ENCODE data around the gene KCNK3. TPM values are rescaled to one million over a fixed set of nuclear protein-coding genes. Genes with fewer than 3 reads are reported as not detected.

KCNK3 gene
- total and polyA plus RNA-seq, 10 donors = 0.61 to 6.0 (median 2.0) TPM

DNA sequence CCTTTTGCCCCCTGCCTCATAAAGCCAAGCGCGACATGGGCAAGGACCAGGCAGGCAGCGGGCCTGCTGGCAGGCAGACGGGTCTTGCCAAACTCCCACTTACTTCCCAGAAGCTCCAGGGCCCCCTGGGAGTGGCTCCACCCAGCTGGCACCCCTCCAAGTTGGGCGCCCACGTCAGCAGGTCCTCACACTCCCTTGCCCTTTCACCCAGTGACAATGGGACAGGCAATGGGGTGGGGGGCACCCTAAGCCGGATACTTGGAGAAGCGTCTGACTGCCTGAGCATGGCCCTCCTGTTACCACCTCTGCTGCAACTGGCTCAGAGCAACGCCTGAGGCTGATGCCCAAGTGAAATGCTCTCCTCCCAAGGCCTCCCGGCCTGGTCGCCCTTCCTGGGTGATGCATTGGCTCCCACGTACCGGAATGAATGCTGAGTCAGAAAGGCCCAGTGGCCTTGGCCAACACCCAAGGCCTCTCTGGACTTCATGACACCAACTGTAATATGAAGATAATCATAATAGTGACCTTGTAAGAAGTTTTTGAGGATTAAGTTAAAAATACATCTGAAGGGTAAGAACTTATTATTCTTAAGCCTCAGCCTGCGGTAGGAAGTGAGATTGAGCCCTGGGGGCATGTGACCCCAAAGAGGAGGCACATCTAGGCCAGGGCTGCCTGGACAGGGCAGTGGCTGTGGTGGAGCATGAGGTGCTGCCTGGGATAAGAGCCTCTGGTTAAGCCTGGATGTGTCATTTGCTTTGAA lies 31.6 kb downstream of the KCNK3 start:
- 53 to 65% (median 60%) methylated on average over 5 to 14 of the region's 14 CpGs for WGBS, 5 donors
- DNase-seq = no peak

DNA sequence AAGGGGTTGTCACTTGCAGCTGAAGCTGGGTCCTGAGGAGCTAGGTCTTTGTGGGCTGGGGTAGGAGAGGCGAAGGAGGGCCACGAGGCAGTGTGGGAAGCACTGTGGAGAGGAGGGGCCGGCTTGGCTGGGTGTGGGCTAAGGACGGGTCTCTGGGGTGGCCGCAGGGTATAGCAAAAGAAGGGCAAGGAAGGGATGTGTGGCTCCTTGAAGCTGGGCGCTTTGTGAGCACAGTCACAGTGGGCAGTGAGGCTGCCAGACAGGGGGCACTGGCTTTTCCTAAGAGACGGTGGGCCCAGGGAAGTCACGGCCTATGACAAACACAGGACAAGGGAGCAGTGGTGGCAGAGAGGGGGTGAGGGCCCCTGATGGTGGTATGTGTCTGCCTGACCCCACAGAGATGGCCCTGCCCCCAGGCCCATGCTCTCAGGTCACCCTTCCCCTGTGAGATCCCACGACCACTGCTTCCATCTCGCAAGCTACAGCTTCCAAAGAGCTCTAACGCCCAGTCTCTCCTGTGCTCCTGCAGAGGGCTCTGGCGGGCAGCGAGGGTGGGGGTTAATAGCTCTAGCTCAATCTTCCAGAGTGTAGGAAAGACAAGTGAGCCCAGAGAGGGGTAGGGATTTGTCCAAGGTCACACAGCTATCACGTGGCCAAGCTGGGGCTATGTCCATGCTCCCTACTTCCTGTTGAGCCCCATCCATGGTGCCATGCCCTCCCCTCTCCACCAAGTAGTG lies 32.4 kb downstream of the KCNK3 start:
- no peak for DNase-seq
- Histone ChIP-seq H3K27ac (peak overlapping the region in 7 of 8 donors; percentile 49 to 83 (median 73)), H3K27me3 (replicated peaks in 1 of 7) (peaks cover 0 to 19% (median 4%) of the 10 kb centered on the region in 7 donors), H3K9me3 (no peaks in the 10 kb centered on the region), H3K4me1 (peaks cover 0 to 61% (median 32%) of the 10 kb centered on the region in 6 donors), H3K4me3 (no peak overlapping the region), H3K36me3 (no peaks in the 10 kb centered on the region)
- intact Hi-C loops (cut with DNase I; ENCODE audit: low total_unique reads) = no loop called here
- 65 to 81% (median 75%) methylated on average over 14 of the region's 14 CpGs for WGBS, 5 donors
- TF ChIP-seq, protein P1, sequence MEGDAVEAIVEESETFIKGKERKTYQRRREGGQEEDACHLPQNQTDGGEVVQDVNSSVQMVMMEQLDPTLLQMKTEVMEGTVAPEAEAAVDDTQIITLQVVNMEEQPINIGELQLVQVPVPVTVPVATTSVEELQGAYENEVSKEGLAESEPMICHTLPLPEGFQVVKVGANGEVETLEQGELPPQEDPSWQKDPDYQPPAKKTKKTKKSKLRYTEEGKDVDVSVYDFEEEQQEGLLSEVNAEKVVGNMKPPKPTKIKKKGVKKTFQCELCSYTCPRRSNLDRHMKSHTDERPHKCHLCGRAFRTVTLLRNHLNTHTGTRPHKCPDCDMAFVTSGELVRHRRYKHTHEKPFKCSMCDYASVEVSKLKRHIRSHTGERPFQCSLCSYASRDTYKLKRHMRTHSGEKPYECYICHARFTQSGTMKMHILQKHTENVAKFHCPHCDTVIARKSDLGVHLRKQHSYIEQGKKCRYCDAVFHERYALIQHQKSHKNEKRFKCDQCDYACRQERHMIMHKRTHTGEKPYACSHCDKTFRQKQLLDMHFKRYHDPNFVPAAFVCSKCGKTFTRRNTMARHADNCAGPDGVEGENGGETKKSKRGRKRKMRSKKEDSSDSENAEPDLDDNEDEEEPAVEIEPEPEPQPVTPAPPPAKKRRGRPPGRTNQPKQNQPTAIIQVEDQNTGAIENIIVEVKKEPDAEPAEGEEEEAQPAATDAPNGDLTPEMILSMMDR (IDR thresholded peaks at IDR 0.05 in 8 of 11, conservative IDR thresholded peaks at IDR 0.05 in 3 of 11) = no peak

More for the DNA sequence above, 31.6 kb downstream of the KCNK3 start:
- intact Hi-C loops (cut with DNase I; ENCODE audit: low total_unique reads) = no loop called here
- H3K36me3 ChIP-seq = no peaks in the 10 kb centered on the region
- TF ChIP-seq, protein P1 (IDR thresholded peaks at IDR 0.05 in 8 of 11, conservative IDR thresholded peaks at IDR 0.05 in 3 of 11) = no peak
- TF ChIP-seq POLR2AphosphoS5 (IDR thresholded peaks at IDR 0.05) (peak; percentile 74 to 81 (median 76)), POLR2A (IDR thresholded peaks at IDR 0.05) (no peak)
- no peaks in the 10 kb centered on the region for H3K9me3 ChIP-seq
- H3K4me3 ChIP-seq = no peak overlapping the region
- peaks cover 0 to 19% (median 4%) of the 10 kb centered on the region in 7 donors for H3K27me3 ChIP-seq (replicated peaks in 1 of 7)
- peak overlapping the region in 7 of 8 donors; percentile 49 to 83 (median 73) for H3K27ac ChIP-seq
- H3K4me1 ChIP-seq = peaks cover 0 to 67% (median 35%) of the 10 kb centered on the region in 6 donors

DNA sequence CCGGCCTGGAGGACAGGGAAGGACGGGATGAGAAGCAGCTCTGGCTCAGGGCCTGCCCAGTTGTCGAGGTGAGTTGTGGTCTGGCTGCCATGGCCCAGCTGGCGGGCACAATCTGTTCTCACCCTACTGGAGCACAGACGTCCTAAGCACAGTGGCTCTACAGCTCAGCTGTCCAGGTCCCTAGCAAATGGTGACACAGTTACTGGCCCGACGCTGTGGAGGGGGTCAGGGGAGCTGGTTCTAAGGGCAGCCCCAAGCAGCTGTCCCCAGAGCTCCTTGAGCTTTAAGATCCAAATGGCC lies 32.9 kb downstream of the KCNK3 start:
- DNase-seq = no peak
- TF ChIP-seq, protein P1 (IDR thresholded peaks at IDR 0.05 in 8 of 11, conservative IDR thresholded peaks at IDR 0.05 in 3 of 11) = no peak
- TF ChIP-seq POLR2A (IDR thresholded peaks at IDR 0.05) (no peak), POLR2AphosphoS5 (IDR thresholded peaks at IDR 0.05) (no peak)
- WGBS, 5 donors = 61 to 82% (median 72%) methylated on average over 5 to 7 of the region's 7 CpGs
- Histone ChIP-seq H3K4me3 (no peak overlapping the region), H3K27ac (peak overlapping the region in 6 of 8 donors; percentile 55 to 83 (median 77)), H3K9me3 (no peaks in the 10 kb centered on the region), H3K4me1 (peaks cover 0 to 55% (median 29%) of the 10 kb centered on the region in 6 donors), H3K36me3 (no peaks in the 10 kb centered on the region), H3K27me3 (replicated peaks in 1 of 7) (peaks cover 0 to 19% (median 4%) of the 10 kb centered on the region in 7 donors)
- intact Hi-C loops (cut with DNase I; ENCODE audit: low total_unique reads) = no loop called here

DNA sequence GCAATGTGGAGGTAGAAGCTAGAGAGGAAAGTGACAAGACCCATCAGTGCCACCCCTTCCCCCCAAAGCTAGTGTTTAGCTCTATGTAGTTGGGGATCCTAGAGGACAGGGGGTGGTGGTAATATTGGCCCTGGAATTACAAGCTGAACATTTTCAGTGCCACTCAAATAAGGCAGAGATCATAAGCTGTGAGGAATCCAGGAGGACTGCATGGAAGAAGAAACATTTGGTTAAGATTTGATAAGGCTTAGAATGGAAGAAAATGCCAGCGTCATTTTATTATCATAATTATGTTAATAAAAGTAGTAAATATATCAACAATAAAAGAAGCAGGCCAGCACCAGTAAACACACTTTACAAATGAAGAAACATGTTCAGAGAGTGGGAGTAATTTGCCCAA lies 33.7 kb downstream of the KCNK3 start:
- no peak for DNase-seq
- Histone ChIP-seq H3K36me3 (no peaks in the 10 kb centered on the region), H3K9me3 (no peaks in the 10 kb centered on the region), H3K27ac (no peak overlapping the region), H3K27me3 (replicated peaks in 1 of 7) (peaks cover 0 to 19% (median 4%) of the 10 kb centered on the region in 7 donors), H3K4me1 (peaks cover 0 to 48% (median 25%) of the 10 kb centered on the region in 6 donors), H3K4me3 (no peak overlapping the region)
- TF ChIP-seq POLR2AphosphoS5 (IDR thresholded peaks at IDR 0.05) (no peak), POLR2A (IDR thresholded peaks at IDR 0.05) (no peak)
- TF ChIP-seq, protein P1 (IDR thresholded peaks at IDR 0.05 in 8 of 11, conservative IDR thresholded peaks at IDR 0.05 in 3 of 11) = no peak
- 41 to 84% (median 51%) methylated on average over 1 of the region's 1 CpG for WGBS, 5 donors
- intact Hi-C loops (cut with DNase I; ENCODE audit: low total_unique reads) = no loop called here

Measured in spleen (tissue), 11 donors.